Measurements from ENCODE around the gene MCF2L. TPM values are rescaled to one million over a fixed set of nuclear protein-coding genes. Genes with fewer than 3 reads are reported as not detected.

Gene MCF2L
- polyA plus RNA-seq, 1 donor (not counting 4 experiments of a cell fraction or from before 2014, with no cell fraction given), result 0.14 TPM

- FAIRE-seq, result no peak
- H3K36me3 ChIP-seq (ENCODE audit: control insufficient read depth in 2 of 2, extremely low read depth in 1 of 2, insufficient read depth in 2 of 2, low read length in 2 of 2), result no peaks in the 10 kb centered on the region
- H3K9me1 ChIP-seq (ENCODE audit: control insufficient read depth, extremely low read depth, insufficient read depth, low read length), result no peaks in the 10 kb centered on the region
- H3K9ac ChIP-seq (ENCODE audit: control insufficient read depth, extremely low read depth, insufficient read depth, low read length), result no peak overlapping the region
- H3K79me2 ChIP-seq (ENCODE audit: control insufficient read depth, insufficient read depth, low read length), result no peaks in the 10 kb centered on the region
- TF ChIP-seq EZH2 (IDR thresholded peaks at IDR 0.05; ENCODE audit: low read length), result no peak
- TF ChIP-seq CTCF (optimal IDR thresholded peaks at IDR 0.05 in 1 of 3, IDR thresholded peaks at IDR 0.05 in 1 of 3, conservative IDR thresholded peaks at IDR 0.05 in 1 of 3; ENCODE audit: extremely low read depth in 1 of 3, insufficient read depth in 2 of 3, low read length in 3 of 3), result no peak
- no peak overlapping the region for H3K4me2 ChIP-seq (ENCODE audit: control insufficient read depth, extremely low read depth, insufficient read depth, low read depth, low read length)
- H3K4me3 ChIP-seq (ENCODE audit: control insufficient read depth in 2 of 3, extremely low read depth in 1 of 3, insufficient read depth in 2 of 3, low read depth in 1 of 3, low read length in 3 of 3), result no peak overlapping the region
- no peak for DNase-seq (ENCODE audit: low read depth, low spot score)
- no peaks in the 10 kb centered on the region for H3K4me1 ChIP-seq (ENCODE audit: control insufficient read depth, extremely low read depth, insufficient read depth, low read length)
- no peaks in the 10 kb centered on the region for H3K9me3 ChIP-seq (ENCODE audit: control insufficient read depth, low read depth, low read length)
- no peak overlapping the region for H3K27ac ChIP-seq (ENCODE audit: control insufficient read depth, insufficient read depth, low read length)
- peaks cover 26% of the 10 kb centered on the region for H3K27me3 ChIP-seq (ENCODE audit: control insufficient read depth, extremely low read depth, insufficient read depth, low read length)
- H4K20me1 ChIP-seq (ENCODE audit: control insufficient read depth, extremely low read depth, insufficient read depth, low read length), result no peaks in the 10 kb centered on the region
- dilution Hi-C loops (cut with MboI; ENCODE audit: extremely low pct_ligation_motif_present, low sequenced_read_pairs), result no loop called here
- no peak overlapping the region for H2AFZ ChIP-seq (ENCODE audit: control insufficient read depth, low read length)
Observed at GRCh38 chr13:113010510-113010865, 41.5 kb downstream of the MCF2L start.

- FAIRE-seq (no peak), DNase-seq (ENCODE audit: low read depth, low spot score) (no peak)
- H3K36me3 ChIP-seq (ENCODE audit: control insufficient read depth in 2 of 2, extremely low read depth in 1 of 2, insufficient read depth in 2 of 2, low read length in 2 of 2), result no peaks in the 10 kb centered on the region
- TF ChIP-seq EZH2 (IDR thresholded peaks at IDR 0.05; ENCODE audit: low read length) (no peak), CTCF (optimal IDR thresholded peaks at IDR 0.05 in 1 of 3, IDR thresholded peaks at IDR 0.05 in 1 of 3, conservative IDR thresholded peaks at IDR 0.05 in 1 of 3; ENCODE audit: extremely low read depth in 1 of 3, insufficient read depth in 2 of 3, low read length in 3 of 3) (no peak)
- H3K27me3 ChIP-seq (ENCODE audit: control insufficient read depth, extremely low read depth, insufficient read depth, low read length), result peaks cover 32% of the 10 kb centered on the region
- H3K79me2 ChIP-seq (ENCODE audit: control insufficient read depth, insufficient read depth, low read length), result no peaks in the 10 kb centered on the region
- H2AFZ ChIP-seq (ENCODE audit: control insufficient read depth, low read length), result no peak overlapping the region
- H3K9me1 ChIP-seq (ENCODE audit: control insufficient read depth, extremely low read depth, insufficient read depth, low read length), result no peaks in the 10 kb centered on the region
- H3K4me1 ChIP-seq (ENCODE audit: control insufficient read depth, extremely low read depth, insufficient read depth, low read length), result peaks cover 7% of the 10 kb centered on the region
- H3K9ac ChIP-seq (ENCODE audit: control insufficient read depth, extremely low read depth, insufficient read depth, low read length), result no peak overlapping the region
- no peaks in the 10 kb centered on the region for H4K20me1 ChIP-seq (ENCODE audit: control insufficient read depth, extremely low read depth, insufficient read depth, low read length)
- no peak overlapping the region for H3K4me2 ChIP-seq (ENCODE audit: control insufficient read depth, extremely low read depth, insufficient read depth, low read depth, low read length)
- H3K27ac ChIP-seq (ENCODE audit: control insufficient read depth, insufficient read depth, low read length), result no peak overlapping the region
- H3K9me3 ChIP-seq (ENCODE audit: control insufficient read depth, low read depth, low read length), result no peaks in the 10 kb centered on the region
- no peak overlapping the region for H3K4me3 ChIP-seq (ENCODE audit: control insufficient read depth in 2 of 3, extremely low read depth in 1 of 3, insufficient read depth in 2 of 3, low read depth in 1 of 3, low read length in 3 of 3)
- dilution Hi-C loops (cut with MboI; ENCODE audit: extremely low pct_ligation_motif_present, low sequenced_read_pairs), result no loop called here
Observed at GRCh38 chr13:113013303-113013702, 44.3 kb downstream of the MCF2L start.

Data from keratinocyte (primary cell).